Measurements from ENCODE around the gene ASB5. TPM values are rescaled to one million over a fixed set of nuclear protein-coding genes. Genes with fewer than 3 reads are reported as not detected.

The ASB5 gene
- total and polyA plus RNA-seq, 2 of the 8 experiments (the other 6 are each of a cell fraction or from before 2014, with no cell fraction given): 0.02 TPM; not detected in 1

GRCh38 chr4:176189891-176190795 is 78.9 kb downstream of the ASB5 start (continued):
- TF ChIP-seq SIN3A (conservative IDR thresholded peaks at IDR 0.05 in 1 of 2, IDR thresholded peaks at IDR 0.05 in 1 of 2; ENCODE audit: low read depth in 1 of 2, low read length in 2 of 2) (no peak), ATF2 (IDR thresholded peaks at IDR 0.05; ENCODE audit: low read length) (no peak), SP2 (IDR thresholded peaks at IDR 0.05; ENCODE audit: low read length) (no peak), NANOG (IDR thresholded peaks at IDR 0.05; ENCODE audit: insufficient read depth, low read depth, low read length, poor library complexity, severe bottlenecking) (no peak)

All from H1 (cell line).